Fibroblast of the aortic adventitia (primary cell): ENCODE data around the gene CCDC91. TPM values are rescaled to one million over a fixed set of nuclear protein-coding genes. Genes with fewer than 3 reads are reported as not detected.

Experiments
- DNase-seq: peaks from one replicate; pipeline ENCODE4 v3.0.0-alpha.2; 2010; ENCODE audit warnings: low read depth
- H3K4me3 ChIP-seq: 2 replicates; pipeline ENCODE4 v1.5.1; 2011; ENCODE audit warnings: low read depth, mild to moderate bottlenecking, control low read depth, low read length, moderate library complexity
- CTCF ChIP-seq: IDR thresholded peaks from 2 replicates; pipeline ENCODE4 v1.5.1; 2011; ENCODE audit warnings: mild to moderate bottlenecking, low read length, control low read depth, inconsistent platforms; ENCODE audit not compliant: insufficient read depth
- total RNA-seq: library from RNA; depleted of rRNA; stranded (reverse); fragments of >200 nt; gene quantifications from 2 replicates; pipeline ENCODE4 v1.2.3, GENCODE V29; 2012; ENCODE audit warnings: low replicate concordance

CCDC91 gene
- total RNA-seq, 1 donor, result 37.4 TPM

GRCh38 chr12:28537474-28537873 is 347.2 kb downstream of the CCDC91 start:
- TF ChIP-seq CTCF, result no peak
- DNase-seq, result peak; percentile 10
- H3K4me3 ChIP-seq, result no peak overlapping the region

GRCh38 chr12:28539691-28540323 is 349.6 kb downstream of the CCDC91 start:
- H3K4me3 ChIP-seq, result no peak overlapping the region
- no peak for DNase-seq
- no peak for TF ChIP-seq CTCF

GRCh38 chr12:28540324-28540714 is 350.1 kb downstream of the CCDC91 start:
- no peak for DNase-seq
- H3K4me3 ChIP-seq, result no peak overlapping the region
- TF ChIP-seq CTCF, result no peak

- no peak overlapping the region for H3K4me3 ChIP-seq
- no peak for TF ChIP-seq CTCF
- no peak for DNase-seq
Measured at GRCh38 chr12:28543021-28543890, 353.0 kb downstream of the CCDC91 start.

- peak; percentile 83 for DNase-seq
- H3K4me3 ChIP-seq, result no peak overlapping the region
- no peak for TF ChIP-seq CTCF
Measured at GRCh38 chr12:28550757-28551704, 360.8 kb downstream of the CCDC91 start.

GRCh38 chr12:28552251-28552970 is 362.2 kb downstream of the CCDC91 start:
- no peak for TF ChIP-seq CTCF
- no peak overlapping the region for H3K4me3 ChIP-seq
- DNase-seq, result peak; percentile 40
